Measurements from ENCODE around the gene MEIOSIN. TPM values are rescaled to one million over a fixed set of nuclear protein-coding genes. Genes with fewer than 3 reads are reported as not detected.
A peak's percentile ranks its signal among the peaks of the same experiment; 100 is the strongest.

The MEIOSIN gene
- total and polyA plus RNA-seq, 11 donors: not detected

GRCh38 chr19:45711851-45712698 is 21.2 kb upstream of the MEIOSIN start:
- Histone ChIP-seq H3K9me3 (no peaks in the 10 kb centered on the region), H3K36me3 (peaks cover 0 to 33% (median 20%) of the 10 kb centered on the region in 9 donors), H3K27me3 (no peaks in the 10 kb centered on the region), H3K27ac (peak overlapping the region in 1 of 12 donors; percentile 55), H3K4me1 (peaks cover 0 to 24% (median 10%) of the 10 kb centered on the region in 12 donors), H3K4me3 (no peak overlapping the region)
- peak in 1 of 5 donors; percentile 28 for DNase-seq
- 90 to 92% (median 91%) methylated on average over 63 to 76 of the region's 76 CpGs for WGBS, 4 donors
- TF ChIP-seq POLR2A (IDR thresholded peaks at IDR 0.05) (no peak), CTCF (IDR thresholded peaks at IDR 0.05) (no peak)
- intact Hi-C loops (cut with DNase I): loop anchor here in 2 of 10 donors (2.0 to 10.0 kb wide), 2 partner anchors 17 to 53 kb away; partner anchors contain the start of gene SIX5 (in 1 of the 2)
- ATAC-seq: no peak

GRCh38 chr19:45712699-45713067 is 20.6 kb upstream of the MEIOSIN start:
- TF ChIP-seq POLR2A (IDR thresholded peaks at IDR 0.05) (no peak), CTCF (IDR thresholded peaks at IDR 0.05) (no peak)
- no peak overlapping the region for H3K27ac ChIP-seq
- no peaks in the 10 kb centered on the region for H3K9me3 ChIP-seq
- DNase-seq (no peak), ATAC-seq (no peak)
- no peaks in the 10 kb centered on the region for H3K27me3 ChIP-seq
- peaks cover 0 to 21% (median 9%) of the 10 kb centered on the region in 12 donors for H3K4me1 ChIP-seq
- WGBS, 4 donors: 93 to 100% (median 95%) methylated on average over 7 to 25 of the region's 25 CpGs
- intact Hi-C loops (cut with DNase I): loop anchor here in 2 of 10 donors (2.0 to 10.0 kb wide), 2 partner anchors 18 to 52 kb away; partner anchors contain the start of gene SIX5 (in 1 of the 2)
- H3K36me3 ChIP-seq: peaks cover 0 to 33% (median 20%) of the 10 kb centered on the region in 9 donors
- H3K4me3 ChIP-seq: no peak overlapping the region

GRCh38 chr19:45713141-45713540 is 20.1 kb upstream of the MEIOSIN start:
- no peak for ATAC-seq

More at GRCh38 chr19:45713141-45713540, 20.1 kb upstream of the MEIOSIN start:
- Histone ChIP-seq H3K4me1 (peaks cover 0 to 26% (median 12%) of the 10 kb centered on the region in 12 donors), H3K4me3 (no peak overlapping the region), H3K9me3 (no peaks in the 10 kb centered on the region), H3K27ac (no peak overlapping the region), H3K27me3 (no peaks in the 10 kb centered on the region), H3K36me3 (peaks cover 0 to 31% (median 20%) of the 10 kb centered on the region in 9 donors)
- no peak for DNase-seq
- WGBS, 4 donors: 90 to 96% (median 92%) methylated on average over 10 to 15 of the region's 15 CpGs
- intact Hi-C loops (cut with DNase I): loop anchor here in 2 of 10 donors (2.0 to 10.0 kb wide), 2 partner anchors 18 to 52 kb away; partner anchors contain the start of gene SIX5 (in 1 of the 2)
- no peak for TF ChIP-seq CTCF (IDR thresholded peaks at IDR 0.05)
- TF ChIP-seq POLR2A (IDR thresholded peaks at IDR 0.05): no peak

Measured in heart left ventricle (tissue), 16 donors.